AG04450 (cell line): Measurements from ENCODE around the gene MDFIC2. TPM values are rescaled to one million over a fixed set of nuclear protein-coding genes. Genes with fewer than 3 reads are reported as not detected.

Experiments
- CTCF ChIA-PET: fragments of 300-600, 350-600 bp; formaldehyde crosslinking; extraction: SDS; loops from one replicate; lab custom pipeline; 2022; ENCODE audit warnings: antibody characterized with exemption, inconsistent platforms; lab: Charles Lee
- POLR2A ChIA-PET: fragments of 350-600 bp; formaldehyde crosslinking; extraction: SDS; loops from one replicate; lab custom pipeline; 2021; ENCODE audit warnings: antibody characterized with exemption, inconsistent platforms; lab: Yijun Ruan, JAX
- DNase-seq: peaks from one replicate; pipeline ENCODE4 v3.0.0-alpha.2; 2011; ENCODE audit warnings: low read depth, low spot score
- H3K27ac ChIP-seq: one replicate; pipeline ENCODE4 v1.5.1; 2012; ENCODE audit warnings: low read depth, low read length, control low read depth
- H3K27me3 ChIP-seq: one replicate; pipeline ENCODE4 v1.6.0; 2012; ENCODE audit warnings: low read length; ENCODE audit not compliant: control insufficient read depth, insufficient read depth
- H3K4me3 ChIP-seq: 2 replicates; pipeline ENCODE4 v1.5.1; 2011; ENCODE audit warnings: mild to moderate bottlenecking, low read depth, low read length, control low read depth
- H3K9me3 ChIP-seq: 2 replicates; pipeline ENCODE4 v1.5.1; 2012; ENCODE audit warnings: low read length; ENCODE audit not compliant: control insufficient read depth, insufficient read depth
- CTCF ChIP-seq: IDR thresholded peaks from 2 replicates; pipeline ENCODE4 v1.5.1; 2011; ENCODE audit warnings: low read depth, low read length, control low read depth, inconsistent platforms
- polyA plus RNA-seq: library from polyadenylated mRNA; depleted of rRNA; stranded (reverse); fragments of >200 nt; gene quantifications from 2 replicates; pipeline ENCODE4 v1.2.3, GENCODE V29; 2011

Gene MDFIC2
- polyA plus RNA-seq, 1 experiment: not detected

- no peak for TF ChIP-seq CTCF
- Histone ChIP-seq H3K27me3 (no peaks in the 10 kb centered on the region), H3K4me3 (no peak overlapping the region), H3K9me3 (no peaks in the 10 kb centered on the region), H3K27ac (no peak overlapping the region)
- no peak for DNase-seq
- POLR2A ChIA-PET: no interaction called here
- CTCF ChIA-PET: no interaction called here
Observed at GRCh38 chr3:70189884-70190473, 122.5 kb downstream of the MDFIC2 start.

GRCh38 chr3:70186221-70186620, 126.2 kb downstream of the MDFIC2 start:
- Histone ChIP-seq H3K27me3 (peaks cover 4% of the 10 kb centered on the region), H3K9me3 (no peaks in the 10 kb centered on the region), H3K4me3 (no peak overlapping the region), H3K27ac (no peak overlapping the region)
- no peak for TF ChIP-seq CTCF
- POLR2A ChIA-PET: no interaction called here
- CTCF ChIA-PET: no interaction called here
- no peak for DNase-seq

- ChIA-PET POLR2A (no interaction called here), CTCF (no interaction called here)
- TF ChIP-seq CTCF: no peak
- Histone ChIP-seq H3K9me3 (no peaks in the 10 kb centered on the region), H3K4me3 (no peak overlapping the region), H3K27me3 (peaks cover 4% of the 10 kb centered on the region), H3K27ac (no peak overlapping the region)
- no peak for DNase-seq
Observed at GRCh38 chr3:70185661-70186060, 126.8 kb downstream of the MDFIC2 start.

GRCh38 chr3:70183781-70184504, 128.5 kb downstream of the MDFIC2 start:
- H3K27ac ChIP-seq: no peak overlapping the region
- H3K9me3 ChIP-seq: no peaks in the 10 kb centered on the region
- DNase-seq: no peak
- POLR2A ChIA-PET: no interaction called here
- CTCF ChIA-PET: no interaction called here
- H3K27me3 ChIP-seq: peaks cover 4% of the 10 kb centered on the region
- no peak for TF ChIP-seq CTCF
- H3K4me3 ChIP-seq: no peak overlapping the region

- POLR2A ChIA-PET: no interaction called here
- Histone ChIP-seq H3K9me3 (no peaks in the 10 kb centered on the region), H3K4me3 (no peak overlapping the region), H3K27me3 (peaks cover 4% of the 10 kb centered on the region), H3K27ac (no peak overlapping the region)
- CTCF ChIA-PET: no interaction called here
- no peak for DNase-seq
- TF ChIP-seq CTCF: no peak
Observed at GRCh38 chr3:70182166-70182565, 130.3 kb downstream of the MDFIC2 start.
